LNCAP (cell line): ENCODE results near the gene SPOCD1.
A peak's percentile ranks its signal among the peaks of the same experiment; 100 is the strongest.

Experiments used
- CTCF ChIP-seq: fragments of 450-650 bp; IDR thresholded peaks from 2 replicates; pipeline ENCODE4 v1.5.1; 2017; ENCODE audit warnings: mild to moderate bottlenecking

The SPOCD1 gene

GRCh38 chr1:31792116-31792515, 23.7 kb downstream of the SPOCD1 start:
- no peak for TF ChIP-seq CTCF

- TF ChIP-seq CTCF: no peak
Observed at GRCh38 chr1:31791131-31791858, 24.5 kb downstream of the SPOCD1 start.

- TF ChIP-seq CTCF: no peak
Observed at GRCh38 chr1:31790641-31791091, 25.2 kb downstream of the SPOCD1 start.

GRCh38 chr1:31790140-31790539, 25.7 kb downstream of the SPOCD1 start:
- no peak for TF ChIP-seq CTCF

- TF ChIP-seq CTCF: peak; percentile 95
Observed at GRCh38 chr1:31789259-31790065, 26.4 kb downstream of the SPOCD1 start.

GRCh38 chr1:31788825-31789256, 27.0 kb downstream of the SPOCD1 start:
- TF ChIP-seq CTCF: no peak

- TF ChIP-seq CTCF: no peak
Observed at GRCh38 chr1:31788138-31788824, 27.5 kb downstream of the SPOCD1 start.
